LNCaP clone FGC (cell line): ENCODE measurements around the gene ARHGEF28.

ENCODE experiments used
- DNase-seq: peaks from one replicate; pipeline ENCODE4 v3.0.0-alpha.2; 2011; ENCODE audit warnings: low read depth
- H3K4me3 ChIP-seq: 2 replicates; pipeline ENCODE4 v1.5.1; 2011; ENCODE audit warnings: mild to moderate bottlenecking, low read depth, low read length, control low read depth
- TF ChIP-seq, protein P1 (sequence below): IDR thresholded peaks from 2 replicates; pipeline ENCODE4 v1.5.1; 2012; ENCODE audit warnings: mild to moderate bottlenecking; ENCODE audit not compliant: control insufficient read depth, insufficient read depth; ENCODE audit errors: extremely low read depth

ARHGEF28 gene

DNA sequence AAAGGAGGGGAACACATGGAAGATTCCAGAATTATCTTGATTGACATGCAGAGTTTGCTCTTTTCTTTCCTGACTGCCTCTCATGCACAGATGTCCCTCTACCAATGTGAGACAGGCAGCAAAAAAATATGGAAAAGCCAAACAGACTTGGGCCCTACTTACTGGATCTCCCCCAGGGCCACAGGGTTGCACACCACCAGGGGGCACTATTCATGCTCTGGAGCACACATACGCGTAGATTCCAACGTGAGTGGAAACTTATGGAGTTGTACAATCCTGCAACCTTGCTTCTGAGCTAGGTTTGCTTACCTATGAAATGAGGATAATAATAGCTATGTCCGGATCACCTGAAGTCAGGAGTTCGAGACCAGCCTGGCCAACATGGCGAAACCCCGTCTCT is 319.5 kb downstream of the ARHGEF28 start:
- TF ChIP-seq, protein P1, sequence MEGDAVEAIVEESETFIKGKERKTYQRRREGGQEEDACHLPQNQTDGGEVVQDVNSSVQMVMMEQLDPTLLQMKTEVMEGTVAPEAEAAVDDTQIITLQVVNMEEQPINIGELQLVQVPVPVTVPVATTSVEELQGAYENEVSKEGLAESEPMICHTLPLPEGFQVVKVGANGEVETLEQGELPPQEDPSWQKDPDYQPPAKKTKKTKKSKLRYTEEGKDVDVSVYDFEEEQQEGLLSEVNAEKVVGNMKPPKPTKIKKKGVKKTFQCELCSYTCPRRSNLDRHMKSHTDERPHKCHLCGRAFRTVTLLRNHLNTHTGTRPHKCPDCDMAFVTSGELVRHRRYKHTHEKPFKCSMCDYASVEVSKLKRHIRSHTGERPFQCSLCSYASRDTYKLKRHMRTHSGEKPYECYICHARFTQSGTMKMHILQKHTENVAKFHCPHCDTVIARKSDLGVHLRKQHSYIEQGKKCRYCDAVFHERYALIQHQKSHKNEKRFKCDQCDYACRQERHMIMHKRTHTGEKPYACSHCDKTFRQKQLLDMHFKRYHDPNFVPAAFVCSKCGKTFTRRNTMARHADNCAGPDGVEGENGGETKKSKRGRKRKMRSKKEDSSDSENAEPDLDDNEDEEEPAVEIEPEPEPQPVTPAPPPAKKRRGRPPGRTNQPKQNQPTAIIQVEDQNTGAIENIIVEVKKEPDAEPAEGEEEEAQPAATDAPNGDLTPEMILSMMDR = 0 out of 2 replicates have a peak, but pooled peaks have one; percentile 15
- DNase-seq = no peak

DNA sequence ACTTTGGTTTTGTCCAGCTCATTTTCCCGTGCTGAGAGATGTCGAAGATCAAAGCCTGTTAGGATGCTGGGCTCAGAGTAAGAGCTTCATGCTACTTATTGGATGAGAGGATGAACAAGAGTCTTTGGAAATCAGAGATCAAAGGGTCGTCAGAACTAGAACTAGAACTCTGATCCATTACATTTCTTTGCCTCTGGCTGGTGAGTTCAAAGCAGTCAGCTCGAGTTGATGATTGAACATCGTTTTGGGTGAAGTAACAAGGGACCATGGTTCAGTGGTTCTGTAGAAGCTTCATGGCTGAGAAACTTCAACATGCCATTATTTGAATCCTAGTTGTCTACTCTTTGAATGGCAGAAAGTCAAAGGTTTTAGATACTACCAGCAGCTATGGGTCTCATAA is 320.3 kb downstream of the ARHGEF28 start:
- TF ChIP-seq, protein P1 = no peak
- DNase-seq = no peak
- H3K4me3 ChIP-seq = no peak overlapping the region

More for the DNA sequence above, 319.5 kb downstream of the ARHGEF28 start:
- H3K4me3 ChIP-seq = no peak overlapping the region

DNA sequence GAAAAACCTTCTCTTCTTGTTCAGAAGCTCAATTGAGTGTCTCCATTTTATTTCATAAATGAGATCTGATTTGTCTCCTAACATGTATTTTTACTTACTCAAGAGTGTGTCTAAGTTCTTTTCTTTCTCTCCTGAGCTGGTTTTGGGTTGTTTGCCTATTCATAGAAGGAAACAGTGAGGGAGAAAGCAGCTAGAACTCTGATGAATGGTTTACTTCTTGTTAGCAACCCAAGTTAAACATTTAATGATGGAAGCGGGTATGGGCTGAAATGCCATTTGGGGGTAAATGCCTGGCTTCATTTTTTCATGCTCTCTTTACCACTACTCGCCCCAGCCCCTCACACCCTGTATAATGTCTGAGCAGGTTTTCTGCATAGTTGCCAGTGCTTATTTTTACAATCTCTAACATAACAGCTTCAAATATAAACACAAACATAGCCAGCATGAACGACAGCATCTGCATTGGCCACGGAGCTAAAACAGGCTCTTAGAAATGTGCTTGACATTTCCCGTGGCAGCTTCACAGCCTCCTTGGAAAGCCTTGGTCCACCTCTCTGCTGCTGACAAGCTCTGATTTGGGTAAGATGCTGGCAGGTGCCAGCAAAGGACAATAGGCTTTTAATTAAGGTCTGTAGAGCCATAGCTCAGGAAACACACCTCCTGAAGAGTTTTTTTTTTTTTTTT is 321.1 kb downstream of the ARHGEF28 start:
- DNase-seq = no peak
- TF ChIP-seq, protein P1 = no peak
- no peak overlapping the region for H3K4me3 ChIP-seq

DNA sequence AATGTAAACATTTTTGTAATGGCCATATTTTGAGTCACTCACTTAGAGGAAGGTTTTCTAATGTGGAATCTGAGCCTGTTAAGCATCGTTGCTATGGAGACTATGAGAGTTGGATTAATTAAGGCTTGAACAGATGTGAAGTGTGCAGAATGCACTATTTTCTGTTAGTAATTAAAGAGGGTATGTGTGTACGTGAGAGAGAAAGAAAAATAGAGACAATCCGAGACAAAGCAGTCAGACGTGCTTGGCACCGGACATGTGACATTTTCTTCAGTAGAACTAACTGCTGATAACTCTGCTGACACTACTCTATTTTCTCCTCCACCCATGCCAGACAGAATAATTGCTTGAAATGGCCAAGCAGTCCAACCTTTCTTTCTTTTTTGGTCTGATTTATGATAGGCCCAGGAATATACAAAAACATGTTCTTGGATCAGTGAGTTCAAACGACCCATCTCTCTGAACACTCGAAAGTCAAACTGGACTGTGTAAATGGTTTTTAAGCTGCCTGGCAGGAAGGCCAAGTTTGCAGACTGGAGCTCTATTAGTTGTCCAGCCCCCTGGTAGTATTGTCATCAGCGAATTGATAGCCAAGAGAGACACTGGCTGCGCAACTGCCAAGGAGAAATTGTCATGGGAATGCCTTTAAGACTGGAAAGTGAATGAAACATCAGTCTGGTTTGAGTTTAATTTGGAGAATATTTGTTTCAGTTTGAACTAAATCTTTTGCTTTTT is 322.1 kb downstream of the ARHGEF28 start:
- no peak for DNase-seq
- H3K4me3 ChIP-seq = no peak overlapping the region
- TF ChIP-seq, protein P1 = no peak

GRCh38 chr5:73948720-73949119 is 322.7 kb downstream of the ARHGEF28 start:
- no peak for DNase-seq
- no peak overlapping the region for H3K4me3 ChIP-seq
- TF ChIP-seq, protein P1 = no peak

GRCh38 chr5:73950441-73950873 is 324.5 kb downstream of the ARHGEF28 start:
- TF ChIP-seq, protein P1 = no peak
- DNase-seq = no peak
- H3K4me3 ChIP-seq = no peak overlapping the region
